ENCODE data around the gene GRHPR. TPM values are rescaled to one million over a fixed set of nuclear protein-coding genes. Genes with fewer than 3 reads are reported as not detected.

The GRHPR gene
- total RNA-seq, 1 donor from 2014 or later: 106 TPM

DNA sequence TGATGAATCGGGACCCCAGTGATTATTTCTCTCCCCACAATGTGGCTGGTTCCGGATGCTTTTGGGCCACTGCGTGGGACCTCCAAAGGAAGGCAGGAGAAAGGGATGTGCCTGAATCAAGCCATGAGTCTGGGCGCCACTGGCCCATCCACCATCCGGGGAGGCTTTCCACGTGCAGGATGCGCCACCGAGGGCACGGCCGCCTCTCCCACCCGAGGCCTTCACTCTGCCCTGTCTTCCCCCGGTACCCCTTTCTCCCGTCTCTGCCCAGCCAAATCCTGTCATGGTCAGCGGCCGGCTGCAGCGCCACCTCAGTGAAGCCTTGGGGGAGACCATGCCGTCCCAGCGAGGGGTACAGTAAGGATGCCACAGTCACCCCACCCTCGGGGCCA is 43.9 kb upstream of the GRHPR start:
- DNase-seq (ENCODE audit: low spot score in 2 of 2, unreplicated experiment in 2 of 2): no peak
- H3K27ac Mint-ChIP-seq: no peak overlapping the region
- peaks cover 5% of the 10 kb centered on the region for H3K9me3 Mint-ChIP-seq
- no peaks in the 10 kb centered on the region for H3K4me1 Mint-ChIP-seq
- peaks cover 2% of the 10 kb centered on the region for H3K36me3 Mint-ChIP-seq
- H3K4me3 Mint-ChIP-seq: no peak overlapping the region
- peaks cover 21% of the 10 kb centered on the region for H3K27me3 Mint-ChIP-seq (ENCODE audit: low read depth)
- TF ChIP-seq, protein P1, sequence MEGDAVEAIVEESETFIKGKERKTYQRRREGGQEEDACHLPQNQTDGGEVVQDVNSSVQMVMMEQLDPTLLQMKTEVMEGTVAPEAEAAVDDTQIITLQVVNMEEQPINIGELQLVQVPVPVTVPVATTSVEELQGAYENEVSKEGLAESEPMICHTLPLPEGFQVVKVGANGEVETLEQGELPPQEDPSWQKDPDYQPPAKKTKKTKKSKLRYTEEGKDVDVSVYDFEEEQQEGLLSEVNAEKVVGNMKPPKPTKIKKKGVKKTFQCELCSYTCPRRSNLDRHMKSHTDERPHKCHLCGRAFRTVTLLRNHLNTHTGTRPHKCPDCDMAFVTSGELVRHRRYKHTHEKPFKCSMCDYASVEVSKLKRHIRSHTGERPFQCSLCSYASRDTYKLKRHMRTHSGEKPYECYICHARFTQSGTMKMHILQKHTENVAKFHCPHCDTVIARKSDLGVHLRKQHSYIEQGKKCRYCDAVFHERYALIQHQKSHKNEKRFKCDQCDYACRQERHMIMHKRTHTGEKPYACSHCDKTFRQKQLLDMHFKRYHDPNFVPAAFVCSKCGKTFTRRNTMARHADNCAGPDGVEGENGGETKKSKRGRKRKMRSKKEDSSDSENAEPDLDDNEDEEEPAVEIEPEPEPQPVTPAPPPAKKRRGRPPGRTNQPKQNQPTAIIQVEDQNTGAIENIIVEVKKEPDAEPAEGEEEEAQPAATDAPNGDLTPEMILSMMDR (IDR thresholded peaks at IDR 0.05; ENCODE audit: unreplicated experiment): no peak

DNA sequence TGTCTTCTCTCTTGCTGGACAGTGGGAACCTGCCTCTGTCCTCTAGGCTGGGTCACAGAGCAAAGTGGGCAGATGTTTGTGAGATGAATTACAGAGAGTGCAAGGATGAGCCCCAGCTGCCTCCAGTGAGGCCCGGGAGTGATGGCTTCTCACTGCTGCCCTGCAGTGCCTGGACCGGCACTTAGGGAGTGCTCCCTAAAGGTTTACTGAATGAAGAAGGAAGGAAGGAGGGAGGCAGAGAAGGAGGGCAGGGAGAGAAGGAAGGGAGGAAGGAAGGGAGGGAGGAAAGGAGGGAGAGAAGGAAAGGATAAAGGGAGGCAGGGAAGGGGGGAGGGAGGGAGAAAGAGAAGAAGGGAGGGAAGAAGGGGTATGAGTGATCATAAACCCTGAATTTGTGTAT is 42.7 kb upstream of the GRHPR start:
- DNase-seq (ENCODE audit: low spot score in 2 of 2, unreplicated experiment in 2 of 2): no peak
- Mint-ChIP-seq H3K4me1 (no peaks in the 10 kb centered on the region), H3K27me3 (ENCODE audit: low read depth) (peaks cover 21% of the 10 kb centered on the region), H3K36me3 (peaks cover 2% of the 10 kb centered on the region), H3K4me3 (no peak overlapping the region), H3K9me3 (peaks cover 5% of the 10 kb centered on the region), H3K27ac (no peak overlapping the region)
- TF ChIP-seq, protein P1 (IDR thresholded peaks at IDR 0.05; ENCODE audit: unreplicated experiment): no peak

DNA sequence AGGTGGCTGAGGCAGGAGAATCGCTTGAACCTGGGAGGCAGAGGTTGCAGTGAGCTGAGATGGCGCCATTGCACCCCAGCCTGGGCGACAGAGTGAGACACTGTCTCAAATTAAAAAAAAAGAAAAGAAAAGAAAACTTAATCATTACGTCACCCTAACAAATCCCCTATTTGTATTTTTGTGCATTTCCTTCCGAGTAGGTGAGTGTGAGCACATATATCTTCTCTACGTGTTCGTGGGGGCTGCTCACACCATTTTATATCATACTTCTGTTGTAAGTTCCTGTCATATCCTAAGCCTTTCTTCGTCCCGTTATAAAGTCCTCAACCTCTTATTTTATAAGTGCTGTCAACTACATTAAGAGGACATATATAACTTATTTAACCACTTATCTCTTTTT is 41.9 kb upstream of the GRHPR start:
- Mint-ChIP-seq H3K4me1 (no peaks in the 10 kb centered on the region), H3K9me3 (peaks cover 5% of the 10 kb centered on the region), H3K27ac (no peak overlapping the region), H3K4me3 (no peak overlapping the region), H3K27me3 (ENCODE audit: low read depth) (peaks cover 21% of the 10 kb centered on the region), H3K36me3 (peaks cover 2% of the 10 kb centered on the region)
- TF ChIP-seq, protein P1 (IDR thresholded peaks at IDR 0.05; ENCODE audit: unreplicated experiment): no peak
- no peak for DNase-seq (ENCODE audit: low spot score in 2 of 2, unreplicated experiment in 2 of 2)

DNA sequence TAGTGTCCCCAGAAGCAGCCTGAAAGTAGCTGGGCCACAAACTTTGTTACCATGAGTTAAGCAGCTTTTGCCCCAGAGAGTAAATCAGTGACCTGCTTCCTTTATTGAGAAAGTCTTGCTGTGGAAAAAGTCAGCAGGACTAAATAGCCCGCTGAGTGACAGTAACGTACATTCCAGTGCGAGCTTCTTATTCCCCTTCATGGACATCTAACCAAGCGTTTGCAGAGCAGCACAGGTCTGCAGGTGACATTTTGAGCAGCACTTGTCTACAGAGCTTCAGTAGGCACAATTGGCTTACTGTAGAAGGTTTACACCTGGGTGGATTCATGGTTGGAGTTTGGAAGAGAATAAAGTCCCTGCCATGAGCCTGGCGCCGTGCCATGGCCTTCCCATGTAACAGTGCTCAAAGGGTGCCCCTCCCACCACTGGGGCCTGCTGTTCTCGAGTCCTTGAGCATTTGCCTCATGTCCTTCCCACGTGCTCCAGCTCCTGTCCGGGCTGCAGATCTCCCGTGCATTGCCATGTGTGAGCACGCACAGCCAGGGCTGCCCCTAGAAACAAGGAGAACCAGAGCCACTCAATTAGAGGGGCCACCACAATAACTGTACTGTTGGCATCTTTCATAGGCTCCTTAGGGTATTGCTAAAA is 41.3 kb upstream of the GRHPR start:
- DNase-seq (ENCODE audit: low spot score in 2 of 2, unreplicated experiment in 2 of 2): no peak
- H3K4me3 Mint-ChIP-seq: no peak overlapping the region
- TF ChIP-seq, protein P1 (IDR thresholded peaks at IDR 0.05; ENCODE audit: unreplicated experiment): no peak
- H3K4me1 Mint-ChIP-seq: no peaks in the 10 kb centered on the region
- H3K9me3 Mint-ChIP-seq: peaks cover 5% of the 10 kb centered on the region
- H3K27me3 Mint-ChIP-seq (ENCODE audit: low read depth): peaks cover 21% of the 10 kb centered on the region
- H3K27ac Mint-ChIP-seq: no peak overlapping the region
- peaks cover 2% of the 10 kb centered on the region for H3K36me3 Mint-ChIP-seq

DNA sequence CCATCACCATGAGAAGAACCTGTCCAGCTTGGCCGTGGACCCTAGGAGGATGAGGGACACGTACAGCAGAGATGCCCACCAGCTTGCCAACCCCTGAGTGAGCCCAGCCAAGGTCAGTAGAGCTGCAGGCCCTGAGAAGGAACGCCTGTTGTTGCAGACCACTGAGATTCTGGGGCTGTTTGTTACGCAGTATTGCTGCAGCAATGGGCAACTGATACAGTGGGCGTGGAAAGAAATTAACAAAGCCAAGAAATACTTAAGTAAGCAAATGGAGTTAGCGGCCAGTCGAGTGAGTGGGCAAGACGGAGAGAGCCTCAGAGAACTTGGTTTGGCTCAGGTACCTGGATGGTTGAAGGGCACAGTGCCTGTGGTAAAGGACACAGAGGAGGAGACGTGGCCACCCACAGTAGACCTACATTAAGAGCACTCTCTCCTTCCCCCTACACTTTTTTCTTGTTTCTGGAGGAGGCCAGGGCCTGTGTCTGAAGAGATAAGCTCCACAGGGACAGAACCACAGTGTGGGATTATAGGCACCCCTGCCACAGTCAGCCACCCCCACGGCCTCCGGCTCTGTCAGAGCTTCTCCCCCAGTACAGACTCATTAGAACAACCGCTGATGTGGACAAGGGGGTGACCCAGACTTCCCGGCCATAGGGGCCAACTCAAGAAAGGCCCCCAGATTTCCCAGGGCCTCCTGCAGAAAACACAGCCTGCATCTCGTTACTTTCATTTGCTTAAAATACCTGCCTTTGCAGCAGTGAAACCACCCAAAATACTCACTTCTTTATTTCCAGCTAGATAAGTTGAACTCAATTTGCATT is 40.1 kb upstream of the GRHPR start:
- Mint-ChIP-seq H3K9me3 (peaks cover 5% of the 10 kb centered on the region), H3K36me3 (peaks cover 2% of the 10 kb centered on the region), H3K4me3 (no peak overlapping the region), H3K27ac (no peak overlapping the region), H3K4me1 (no peaks in the 10 kb centered on the region), H3K27me3 (ENCODE audit: low read depth) (peaks cover 15% of the 10 kb centered on the region)
- TF ChIP-seq, protein P1 (IDR thresholded peaks at IDR 0.05; ENCODE audit: unreplicated experiment): no peak
- no peak for DNase-seq (ENCODE audit: low spot score in 2 of 2, unreplicated experiment in 2 of 2)
